Measurements from ENCODE around the gene WASF2.

DNA sequence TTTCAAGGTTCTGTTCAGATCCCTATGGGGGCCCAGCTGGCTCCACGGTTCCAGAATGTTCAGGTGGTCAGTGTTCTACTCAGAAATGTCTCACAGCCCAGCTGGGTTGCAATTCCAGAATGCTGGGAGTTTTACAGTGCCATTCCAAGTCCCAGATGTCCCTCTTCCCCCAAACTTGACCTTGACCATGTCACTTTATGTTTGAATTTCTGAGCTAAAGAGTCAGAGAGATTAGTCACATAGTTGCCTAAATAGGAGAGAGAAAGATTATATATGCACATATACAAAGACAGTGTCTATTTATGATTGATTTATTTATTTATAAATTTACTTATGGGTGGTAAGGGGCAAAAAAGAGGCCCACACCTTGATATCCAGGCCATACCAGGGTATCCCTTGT, 95.0 kb downstream of the WASF2 start:
- no peak for TF ChIP-seq POLR2A (IDR thresholded peaks at IDR 0.05; ENCODE audit: low read depth, low read length)
- TF ChIP-seq TAF1 (IDR thresholded peaks at IDR 0.05; ENCODE audit: low read depth, low read length), result no peak
- no peak for TF ChIP-seq POU2F2 (IDR thresholded peaks at IDR 0.05; ENCODE audit: low read depth, low read length)

Measured in GM12891 (cell line).